Dedifferentiated amniotic fluid mesenchymal stem cell (primary cell): ENCODE data around the gene PGM2.

Source experiments
- DNase-seq: peaks from one replicate; pipeline ENCODE4 v3.0.0-alpha.2; 2016; ENCODE audit errors: extremely low spot score

The PGM2 gene

DNA sequence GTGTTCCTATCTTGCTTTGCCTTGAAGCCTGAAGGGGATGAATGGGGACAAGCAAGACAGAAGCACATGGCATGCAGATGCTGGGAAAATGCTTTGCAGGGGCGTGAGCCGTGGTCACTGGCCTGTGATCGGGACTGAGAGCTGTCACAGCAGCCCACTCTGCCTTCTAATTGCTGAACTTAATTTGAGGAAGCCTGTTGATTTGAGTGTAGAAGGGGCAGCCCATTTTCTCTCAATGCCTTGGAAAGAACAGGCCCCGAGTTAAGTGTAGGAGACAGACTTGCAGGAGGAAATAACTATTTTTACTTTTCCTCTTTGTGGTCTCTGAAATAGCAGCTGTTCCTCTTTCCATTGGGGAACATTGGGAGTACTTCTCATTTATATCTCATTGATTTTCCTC is 38.3 kb downstream of the PGM2 start:
- no peak for DNase-seq

DNA sequence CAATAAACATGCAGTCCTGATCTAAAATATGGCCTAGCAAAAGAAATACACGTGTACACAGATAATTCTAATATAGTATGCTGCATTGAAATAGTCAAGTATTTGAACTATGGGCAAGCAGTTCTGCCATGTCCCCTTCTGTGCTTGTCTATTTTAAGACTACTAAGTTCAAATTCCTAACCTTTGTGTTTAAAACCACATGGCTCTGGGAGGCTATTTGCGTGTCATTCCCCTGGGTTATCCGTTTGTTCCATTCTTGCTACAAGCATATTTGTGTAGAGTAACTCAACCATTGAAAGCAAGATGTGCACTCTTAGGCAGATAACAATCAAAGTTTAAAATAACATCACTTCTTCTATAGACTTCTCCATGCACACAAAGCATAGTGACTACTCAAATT is 39.0 kb downstream of the PGM2 start:
- no peak for DNase-seq

DNA sequence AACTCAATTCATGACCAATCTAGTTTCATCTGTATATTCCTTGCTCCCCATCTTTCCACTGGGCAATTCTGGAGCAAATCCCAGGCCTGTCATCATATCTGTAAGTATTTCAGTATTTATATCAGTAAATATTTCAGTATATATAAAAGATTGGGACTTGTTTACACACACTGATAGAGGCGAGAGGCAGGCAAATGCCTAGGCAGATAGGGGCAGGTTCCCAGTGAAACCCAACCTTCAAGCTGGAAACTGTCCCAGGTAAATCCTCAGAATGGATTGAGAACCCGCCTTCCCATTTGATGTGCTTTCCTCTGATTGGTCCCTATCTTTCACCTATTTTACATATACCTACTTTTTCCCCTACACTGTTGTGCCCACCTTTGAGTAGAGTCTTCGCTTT is 40.6 kb downstream of the PGM2 start:
- DNase-seq = no peak

DNA sequence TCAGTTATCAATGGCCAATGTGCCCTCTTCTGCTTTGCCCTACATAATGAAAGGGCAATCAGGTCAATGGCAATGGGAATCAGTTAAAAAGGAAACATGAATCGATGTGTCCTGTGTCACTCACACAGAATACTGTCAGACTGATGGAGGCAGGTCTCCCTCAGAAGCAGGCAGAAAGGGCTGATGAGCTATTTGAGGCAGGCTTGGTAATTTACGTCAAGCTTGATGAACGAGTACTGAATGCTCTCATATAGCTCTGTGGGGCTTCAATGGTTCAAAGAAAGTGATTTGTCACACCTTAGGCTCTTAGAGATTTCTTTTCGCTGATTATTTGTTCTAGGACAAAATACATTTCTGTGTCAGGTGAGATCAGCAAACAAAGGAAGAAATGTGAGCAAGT is 41.8 kb downstream of the PGM2 start:
- DNase-seq = no peak

DNA sequence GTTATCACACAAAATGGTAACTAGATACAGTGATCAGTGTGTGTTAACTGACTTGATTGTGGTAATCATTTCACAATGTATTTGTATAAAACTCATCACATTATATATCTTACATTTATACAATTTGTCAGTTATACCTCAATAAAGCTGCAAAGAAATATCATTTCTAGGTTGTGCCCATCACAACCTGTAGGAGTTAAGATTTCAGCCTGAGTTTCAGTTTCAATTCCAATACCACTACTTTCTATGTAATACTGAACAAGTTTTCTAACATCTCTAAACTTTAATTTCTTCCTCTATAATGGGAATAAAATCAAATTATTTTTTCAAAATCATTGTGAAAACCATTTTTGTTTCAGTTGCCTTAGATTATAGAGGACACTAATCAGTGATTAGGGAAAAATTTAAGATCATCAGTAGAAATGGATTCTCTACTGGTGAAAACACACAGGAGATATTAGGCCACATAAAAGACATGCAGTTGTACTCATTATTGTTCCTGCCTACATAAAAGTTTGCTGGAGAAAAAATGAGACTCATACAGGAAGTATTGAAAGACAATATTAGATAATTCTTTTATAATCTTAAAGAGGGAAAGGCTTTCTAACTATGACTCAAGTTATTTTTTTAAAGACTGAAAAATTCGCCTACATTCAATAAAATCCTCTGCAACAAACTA is 46.0 kb downstream of the PGM2 start:
- no peak for DNase-seq

DNA sequence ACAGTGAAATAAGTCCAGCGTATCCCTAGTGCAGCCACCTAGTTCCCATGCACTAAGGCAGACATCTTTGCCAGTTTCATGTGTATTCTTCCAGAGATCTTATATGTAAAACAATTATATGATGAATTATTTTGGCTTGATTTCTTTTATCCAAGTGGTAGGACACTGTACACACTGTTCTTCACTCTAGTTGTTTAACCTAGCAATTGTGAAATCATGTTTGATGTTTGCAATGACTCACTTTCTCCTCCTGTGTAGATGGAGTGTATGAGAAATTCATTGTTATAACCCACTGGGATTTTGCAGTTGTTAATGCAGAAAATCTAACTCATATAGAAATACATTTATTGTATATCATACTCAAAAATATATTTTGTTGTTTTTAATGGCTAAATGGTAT is 46.9 kb downstream of the PGM2 start:
- no peak for DNase-seq

DNA sequence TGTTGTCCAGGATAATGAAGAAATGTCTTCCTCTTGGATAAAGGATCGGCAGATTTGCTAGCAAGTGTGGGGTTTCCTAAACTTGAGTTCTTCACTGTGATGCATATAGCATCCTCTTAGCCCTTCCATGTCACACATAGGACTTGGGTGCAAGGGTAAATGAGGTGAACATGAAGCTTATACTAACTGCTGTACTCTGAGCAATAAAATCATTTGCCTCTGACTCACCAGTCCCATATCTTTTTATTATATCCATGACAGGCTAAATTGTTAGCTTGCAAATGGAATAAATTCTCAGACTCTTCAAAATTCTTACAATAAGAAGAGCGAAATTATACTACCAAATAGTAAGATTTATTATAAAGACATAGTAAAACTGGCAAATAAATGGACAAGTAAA is 49.7 kb downstream of the PGM2 start:
- no peak for DNase-seq

DNA sequence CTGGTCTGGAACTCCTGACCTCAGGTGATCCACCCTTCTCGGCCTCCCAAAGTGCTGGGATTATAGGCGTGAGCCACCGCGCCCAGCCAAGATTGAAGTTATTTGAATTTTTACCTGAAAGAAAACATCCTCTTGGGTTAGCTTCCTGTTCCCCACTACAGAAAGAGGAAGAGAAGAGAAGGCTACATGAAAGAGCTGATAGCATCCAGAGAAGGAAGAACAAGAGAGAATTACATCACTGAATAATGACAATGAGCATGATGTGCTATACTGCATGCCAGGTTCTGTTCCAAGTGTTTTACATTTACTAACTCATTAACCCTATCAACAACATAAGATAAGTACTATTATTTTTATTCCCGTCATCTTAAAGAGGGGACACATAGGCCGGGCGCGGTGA is 52.9 kb downstream of the PGM2 start:
- DNase-seq = no peak

DNA sequence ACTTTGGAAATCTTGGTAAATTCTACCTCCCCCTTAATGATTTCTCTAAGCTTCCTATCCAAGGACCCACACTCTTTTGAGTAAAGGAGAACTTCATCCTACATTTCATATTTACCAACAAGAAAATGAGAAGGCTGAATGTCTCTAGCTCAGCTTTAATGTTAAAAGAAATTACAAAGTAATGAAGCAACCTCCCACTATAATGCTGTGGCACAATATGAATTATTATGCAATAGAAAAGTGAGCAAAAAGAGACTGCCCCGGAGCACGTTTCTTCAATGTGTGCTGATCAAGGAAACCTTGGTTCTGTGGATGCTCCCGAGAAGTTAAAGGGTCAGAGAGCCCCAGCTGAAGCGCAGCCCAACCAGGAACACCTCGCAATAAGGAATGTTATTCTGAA is 55.3 kb downstream of the PGM2 start:
- no peak for DNase-seq

DNA sequence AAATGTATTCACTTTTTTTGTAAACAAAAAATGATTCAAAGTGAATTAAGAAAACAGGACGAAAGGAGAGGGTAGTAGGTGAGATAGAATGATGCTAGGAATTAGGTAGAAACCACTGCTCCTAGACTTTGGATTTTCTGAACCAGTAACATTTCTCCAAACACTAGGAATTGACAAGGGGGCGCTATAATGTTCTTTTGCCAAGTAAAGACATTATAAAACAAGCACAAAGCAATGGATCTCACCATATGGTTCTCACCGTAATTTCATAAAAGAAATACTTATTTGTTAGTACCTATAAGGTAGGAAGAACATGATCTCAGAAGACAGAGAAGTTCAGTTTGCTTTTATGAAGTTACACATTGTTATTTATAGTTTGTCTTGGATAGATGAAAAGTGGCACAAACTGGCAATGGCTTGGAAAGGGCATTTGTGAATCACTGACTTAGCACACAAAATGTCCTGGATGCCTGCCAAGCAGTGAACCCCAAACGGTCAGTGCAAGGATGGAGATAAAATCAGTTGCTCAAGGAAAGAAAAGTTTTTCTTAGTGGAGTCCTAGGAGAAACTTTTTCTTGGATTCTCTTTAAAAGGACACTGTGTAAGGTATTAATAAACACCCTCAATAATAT is 56.3 kb downstream of the PGM2 start:
- DNase-seq = no peak

DNA sequence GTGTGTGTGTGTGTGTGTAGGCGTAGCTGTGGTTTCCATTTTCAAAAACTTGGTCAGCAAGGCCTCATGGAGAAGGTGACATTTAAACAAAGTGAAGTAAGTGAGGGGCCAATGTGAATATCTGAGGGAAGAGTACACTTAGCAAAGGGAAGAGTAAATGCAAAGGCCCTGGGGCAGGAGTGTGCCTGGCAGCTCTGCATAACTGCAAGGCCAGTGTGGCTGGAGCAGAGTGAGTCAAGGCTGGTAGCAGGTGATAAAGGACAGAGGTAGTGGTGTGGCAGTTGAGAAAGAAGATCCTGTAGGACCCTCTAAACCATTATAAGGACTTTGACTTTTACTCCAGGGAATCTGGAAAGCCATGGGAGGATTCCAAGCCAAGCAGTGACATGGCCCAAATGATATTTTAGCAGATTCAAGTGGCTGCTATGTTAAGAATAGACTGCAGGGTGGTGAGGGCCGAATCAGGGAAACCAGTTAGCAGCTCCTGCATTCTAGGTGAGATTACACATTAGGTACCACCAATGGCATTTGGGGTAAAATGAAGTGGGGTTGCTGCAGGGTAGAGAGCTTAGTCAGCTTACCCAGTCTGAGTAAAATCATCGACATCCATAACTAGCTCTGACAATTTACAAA is 58.5 kb downstream of the PGM2 start:
- DNase-seq = no peak

DNA sequence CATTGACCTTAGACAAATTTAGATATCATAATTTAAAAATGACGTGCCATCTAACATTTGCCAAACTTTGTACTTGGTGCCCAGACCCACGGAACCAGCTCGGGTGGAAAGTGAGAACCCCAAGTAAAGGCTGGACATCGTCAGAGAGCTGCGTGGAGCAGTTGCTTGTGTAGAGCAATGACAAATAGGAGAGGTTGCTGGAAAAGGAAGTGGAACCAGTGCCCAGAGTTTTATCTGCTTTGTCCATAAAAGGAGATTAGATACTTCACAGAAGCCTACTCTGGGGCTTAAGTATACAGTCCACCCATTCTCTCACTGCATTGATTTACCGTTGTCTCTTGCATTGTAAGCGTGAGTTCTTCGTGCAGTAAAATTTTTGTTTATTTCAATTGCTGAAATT is 59.0 kb downstream of the PGM2 start:
- DNase-seq = no peak

DNA sequence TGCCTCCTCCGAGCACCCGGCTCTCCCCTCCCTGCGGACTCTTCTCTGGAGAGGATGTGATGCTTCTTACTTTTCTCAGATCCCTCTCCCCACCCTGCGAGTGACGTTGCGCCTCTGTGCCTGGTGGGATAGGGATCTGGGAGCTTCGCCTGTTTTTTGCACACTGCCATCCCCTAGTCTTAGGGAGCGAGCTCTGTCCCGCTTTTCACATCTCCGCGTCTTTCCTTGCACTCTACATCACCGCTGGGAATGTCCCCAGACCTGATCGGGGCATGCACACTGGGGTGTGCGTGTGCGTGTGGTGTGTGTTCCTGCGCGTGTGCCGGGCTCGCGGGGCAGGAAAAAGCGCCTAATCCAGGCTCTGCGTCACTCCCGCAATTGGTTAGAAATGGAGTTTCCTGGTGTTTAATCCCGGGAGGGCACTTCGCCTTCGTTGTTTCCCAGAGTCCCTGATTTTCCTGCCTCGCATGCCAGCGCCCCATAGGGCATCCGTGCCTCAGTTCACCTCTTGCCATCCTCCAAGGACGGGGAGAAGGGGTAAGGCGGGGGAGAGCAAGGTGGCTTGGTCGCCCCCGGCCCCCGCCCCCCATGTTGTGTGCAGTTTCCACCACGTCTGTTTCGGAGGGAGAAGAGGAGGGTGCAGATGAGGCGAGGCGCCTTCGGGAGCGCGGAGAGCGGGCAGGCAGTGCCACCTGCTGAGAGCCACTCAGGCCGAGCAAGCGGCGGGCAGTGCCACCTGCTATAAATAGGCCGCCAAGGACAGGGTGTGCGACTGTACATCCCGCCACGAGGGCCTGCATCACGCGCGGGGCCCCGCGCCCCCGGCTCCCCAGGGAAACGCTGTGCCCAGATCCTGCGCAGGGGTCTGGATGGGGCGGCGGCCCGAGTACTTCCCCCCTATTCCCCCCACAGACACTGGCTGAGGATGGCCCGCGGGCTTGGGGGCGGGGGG is 63.6 kb downstream of the PGM2 start:
- no peak for DNase-seq

DNA sequence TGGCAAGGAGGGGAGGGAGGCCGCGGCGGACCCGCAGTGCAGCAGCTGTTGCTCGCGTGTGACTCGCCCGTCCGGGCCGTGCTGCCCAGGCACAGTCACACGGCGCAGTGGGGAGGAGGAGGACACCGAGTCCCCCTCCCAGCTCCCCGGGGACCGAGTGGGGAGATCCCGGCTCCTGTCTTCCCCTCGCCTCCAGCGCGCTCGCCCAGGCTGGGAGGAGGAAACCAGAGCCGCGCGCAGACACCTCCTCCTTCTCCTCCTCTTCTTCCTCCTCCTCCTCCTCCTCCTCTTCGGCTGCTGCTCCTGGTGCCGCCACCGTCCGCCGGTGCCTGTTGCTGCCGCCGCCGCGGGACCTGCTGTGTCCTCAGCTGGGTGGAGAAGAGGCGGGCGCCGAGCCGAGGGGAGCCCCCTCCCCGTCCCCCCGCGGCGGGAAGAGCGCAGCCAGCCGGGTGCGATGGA is 64.3 kb downstream of the PGM2 start, which contains the start of gene TBC1D1:
Gene TBC1D1, plus strand, starts transcription at position 284 of the 459 bp plus-strand sequence. CDS start 11,012 bp downstream, outside the sequence.
- no peak for DNase-seq

DNA sequence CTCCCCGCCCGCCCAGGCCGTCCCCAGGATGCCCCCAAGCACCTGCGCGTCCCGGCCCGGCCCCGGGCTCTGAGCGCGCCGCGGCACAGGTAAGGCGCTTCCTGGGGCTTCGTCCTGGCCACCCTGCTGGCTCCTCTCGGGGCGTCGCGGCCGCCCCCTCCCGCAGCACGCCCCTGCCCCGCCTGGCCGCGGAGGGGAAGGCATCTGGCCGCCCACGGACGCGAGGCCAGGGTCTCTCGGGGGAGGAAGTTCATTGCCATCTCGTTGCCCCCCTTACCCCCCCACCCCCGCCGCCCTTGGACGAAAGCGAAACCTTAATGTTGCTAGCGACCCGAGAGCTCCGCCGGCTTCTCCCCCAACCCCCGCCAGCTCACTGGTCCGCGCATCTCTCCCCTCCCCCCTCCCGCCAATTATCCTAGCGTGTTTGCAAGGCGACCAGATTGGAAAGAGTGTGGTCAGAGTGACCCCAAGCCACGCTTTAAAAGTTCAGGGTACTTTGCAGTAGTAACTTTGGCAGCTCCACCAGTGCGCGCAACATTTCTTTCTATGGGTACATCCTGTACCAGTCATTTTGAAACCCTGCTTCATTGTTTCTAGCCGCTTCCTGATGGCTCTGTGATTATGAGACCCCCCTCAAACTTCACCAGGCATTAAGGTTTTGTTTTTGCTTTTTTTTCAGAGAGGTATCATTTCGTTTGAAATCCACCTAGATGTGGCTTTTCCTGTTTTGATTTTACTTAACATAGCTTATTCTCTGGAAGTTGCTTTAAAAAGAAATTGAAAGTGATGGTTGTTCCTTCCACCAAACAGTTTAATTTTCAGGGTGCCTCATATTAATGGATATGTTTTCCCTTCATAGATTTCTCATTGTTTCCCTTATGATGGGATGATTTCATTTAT is 65.0 kb downstream of the PGM2 start:
- no peak for DNase-seq

DNA sequence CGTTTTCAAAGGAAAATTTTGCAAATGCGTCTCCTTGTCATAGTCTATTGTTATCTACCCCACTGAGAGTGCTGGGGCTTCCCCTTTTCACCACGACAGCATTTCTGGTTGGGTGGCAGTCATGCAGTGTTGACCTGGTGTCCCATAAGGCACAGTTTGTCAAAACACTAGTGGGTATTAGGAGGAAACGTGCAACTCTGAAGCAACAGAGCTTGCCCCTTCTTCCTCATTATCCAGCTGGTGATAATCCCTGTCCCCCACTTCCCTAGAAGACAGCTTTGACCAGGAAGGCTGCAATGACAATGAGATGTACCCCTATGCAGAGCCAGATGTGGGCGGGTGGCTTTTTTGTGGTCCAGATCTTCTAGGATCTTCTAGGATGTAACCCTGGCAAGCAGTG is 66.2 kb downstream of the PGM2 start:
- no peak for DNase-seq

DNA sequence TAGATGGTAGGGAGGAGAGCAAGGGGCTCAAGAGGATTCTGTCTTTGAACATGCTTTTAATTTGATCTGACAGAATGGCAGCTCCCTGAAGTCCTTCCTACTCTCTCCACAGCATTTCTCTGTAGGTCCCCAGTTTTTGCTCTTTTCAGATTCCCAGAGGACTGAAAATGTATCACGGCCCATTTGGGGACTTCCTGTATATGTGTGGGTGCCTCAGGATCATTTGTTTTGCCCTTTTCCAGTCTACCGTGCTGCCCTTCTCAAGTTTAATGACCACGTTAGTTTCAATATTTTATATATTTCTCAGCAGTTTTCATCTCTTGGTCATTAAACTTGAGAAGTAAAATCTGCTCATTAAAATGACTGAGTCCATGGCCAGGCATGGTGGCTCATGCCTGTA is 66.7 kb downstream of the PGM2 start:
- DNase-seq = no peak

DNA sequence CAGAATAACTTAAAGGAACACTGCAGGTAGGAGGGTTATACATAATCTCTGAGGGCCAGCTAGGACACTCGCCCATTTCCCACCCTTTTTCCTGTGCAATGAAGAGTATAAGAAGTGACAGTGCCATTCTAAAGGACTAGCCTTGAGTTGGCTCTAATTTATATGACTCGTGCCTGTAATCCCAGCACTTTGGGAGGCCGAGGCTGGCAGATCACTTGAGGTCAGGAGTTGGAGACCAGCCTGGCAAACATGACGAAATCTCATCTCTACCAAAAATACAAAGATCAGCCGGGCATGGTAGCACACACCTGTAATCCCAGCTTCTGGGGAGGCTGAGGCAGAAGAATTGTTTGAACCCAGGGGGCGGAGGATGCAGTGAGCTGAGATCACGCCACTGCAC is 68.8 kb downstream of the PGM2 start:
- no peak for DNase-seq

DNA sequence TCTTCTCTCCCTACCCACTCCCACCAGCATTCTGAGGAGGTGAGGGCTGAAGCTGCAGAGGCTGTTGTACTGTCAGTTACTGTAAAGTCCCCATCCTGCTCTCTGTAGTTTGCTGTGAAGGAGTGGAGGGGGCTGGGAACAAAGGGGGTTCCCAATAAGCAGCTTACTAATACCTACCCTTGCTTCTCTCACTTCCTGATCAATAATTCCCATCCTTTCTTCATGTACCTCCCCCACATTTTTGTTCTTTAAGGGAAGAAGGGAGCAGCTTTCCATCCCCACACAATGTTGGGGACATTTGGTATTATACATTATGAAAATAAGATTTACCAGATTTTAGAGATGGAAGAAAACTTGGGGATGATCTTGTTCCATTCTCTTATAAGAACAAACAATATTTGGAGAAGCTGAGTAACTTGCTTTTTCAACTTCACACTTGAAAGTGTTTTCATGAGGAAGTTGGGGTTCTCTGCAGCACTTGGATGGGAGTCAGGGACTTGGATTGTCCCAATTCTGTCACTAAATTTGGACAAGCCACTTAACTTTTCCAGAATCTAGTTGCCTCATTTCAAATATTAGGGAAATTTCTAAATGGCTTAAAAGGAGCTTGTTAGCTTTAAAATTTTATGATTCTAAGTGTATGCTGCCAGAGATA is 69.8 kb downstream of the PGM2 start:
- DNase-seq = no peak

DNA sequence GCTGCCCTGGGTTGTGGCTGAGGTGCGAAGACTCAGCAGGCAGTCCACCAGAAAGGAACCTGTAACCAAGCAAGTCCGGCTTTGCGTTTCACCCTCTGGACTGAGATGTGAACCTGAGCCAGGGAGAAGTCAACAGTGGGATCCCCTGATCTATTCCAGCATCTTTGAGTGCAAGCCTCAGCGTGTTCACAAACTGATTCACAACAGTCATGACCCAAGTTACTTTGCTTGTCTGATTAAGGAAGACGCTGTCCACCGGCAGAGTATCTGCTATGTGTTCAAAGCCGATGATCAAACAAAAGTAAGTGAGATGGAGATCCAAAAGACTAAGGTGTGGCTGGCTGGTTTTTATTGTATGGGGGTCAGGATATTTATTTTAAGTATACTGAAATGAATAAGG is 75.7 kb downstream of the PGM2 start:
- no peak for DNase-seq
